SU-DHL-6 (cell line): ENCODE data around the gene GIGYF2.
"Not testable (repeated sequence)": the region's sequence is repeated elsewhere in the genome, so short reads cannot be mapped to it uniquely, and the experiment has no call there.

Experiments
- H2AFZ ChIP-seq: fragments of 200-600 bp; sonication (generic); 2 replicates; pipeline ENCODE4 v1.6.1; 2014; ENCODE audit warnings: low read depth, mild to moderate bottlenecking, moderate library complexity, mixed read lengths, antibody characterized with exemption, low read length; ENCODE audit not compliant: severe bottlenecking
- H3F3A ChIP-seq: fragments of 200-600 bp; shearing (Covaris generic); 2 replicates; pipeline ENCODE4 v1.6.0; 2016; ENCODE audit warnings: antibody characterized with exemption, mild to moderate bottlenecking; ENCODE audit not compliant: insufficient read depth
- H3K27ac ChIP-seq: fragments of 200-600 bp; sonication (generic); 2 replicates; pipeline ENCODE4 v1.5.1; 2016; ENCODE audit warnings: low read depth, mild to moderate bottlenecking, low read length, moderate library complexity, mixed read lengths
- H3K27me3 ChIP-seq: fragments of 200-600 bp; sonication (generic), shearing (Covaris generic); 2 replicates; pipeline ENCODE4 v1.6.0; 2014; ENCODE audit warnings: mild to moderate bottlenecking, low read length
- H3K36me3 ChIP-seq: fragments of 200-600 bp; sonication (generic); 2 replicates; pipeline ENCODE4 v1.6.1; 2014; ENCODE audit warnings: mild to moderate bottlenecking, low read length, mixed read lengths
- H3K4me2 ChIP-seq: fragments of 300-600, 200-600 bp; shearing (Covaris generic), sonication (generic); 2 replicates; pipeline ENCODE4 v1.6.0; 2014; ENCODE audit warnings: low read length, low read depth, mild to moderate bottlenecking; ENCODE audit not compliant: poor library complexity, severe bottlenecking
- H3K4me3 ChIP-seq: fragments of 200-600 bp; sonication (generic); 2 replicates; pipeline ENCODE4 v1.5.1; 2014; ENCODE audit warnings: antibody characterized with exemption, low read length, mild to moderate bottlenecking, mixed read lengths; ENCODE audit not compliant: insufficient read depth, poor library complexity, severe bottlenecking
- H3K79me2 ChIP-seq: fragments of 200-600 bp; sonication (generic); 2 replicates; pipeline ENCODE4 v1.6.1; 2014; ENCODE audit warnings: mild to moderate bottlenecking, low read length, moderate library complexity; ENCODE audit not compliant: insufficient read depth
- H3K9ac ChIP-seq: fragments of 200-600 bp; sonication (generic); 2 replicates; pipeline ENCODE4 v1.7.0; 2014; ENCODE audit warnings: mild to moderate bottlenecking, low read length
- H3K9me2 ChIP-seq: fragments of 200-600 bp; sonication (generic); replicated peaks from 2 replicates; pipeline ENCODE4 v1.6.1; 2014; ENCODE audit warnings: low read length; ENCODE audit not compliant: insufficient read depth
- H3K9me3 ChIP-seq: fragments of 200-600 bp; sonication (generic); 2 replicates; pipeline ENCODE4 v1.6.1; 2014; ENCODE audit warnings: low read length, mixed read lengths; ENCODE audit not compliant: insufficient read depth
- H4K20me1 ChIP-seq: fragments of 200-600 bp; sonication (generic); 2 replicates; pipeline ENCODE4 v1.6.1; 2014; ENCODE audit warnings: low read depth, mild to moderate bottlenecking, antibody characterized with exemption, low read length, moderate library complexity, mixed read lengths
- CTCF ChIP-seq: fragments of 200-600 bp; sonication (generic); IDR thresholded peaks from one replicate; pipeline ENCODE4 v1.5.1; 2017; ENCODE audit warnings: antibody characterized with exemption, mild to moderate bottlenecking, low read length, moderate library complexity; ENCODE audit not compliant: insufficient read depth, poor library complexity, severe bottlenecking
- EZH2phosphoT487 ChIP-seq: fragments of 200-600 bp; sonication (generic), shearing (Covaris generic); conservative IDR thresholded peaks from 2 replicates; pipeline ENCODE4 v1.6.1; 2018; ENCODE audit warnings: mild to moderate bottlenecking, antibody characterized with exemption, low read length, moderate library complexity, mixed read lengths

Gene GIGYF2

DNA sequence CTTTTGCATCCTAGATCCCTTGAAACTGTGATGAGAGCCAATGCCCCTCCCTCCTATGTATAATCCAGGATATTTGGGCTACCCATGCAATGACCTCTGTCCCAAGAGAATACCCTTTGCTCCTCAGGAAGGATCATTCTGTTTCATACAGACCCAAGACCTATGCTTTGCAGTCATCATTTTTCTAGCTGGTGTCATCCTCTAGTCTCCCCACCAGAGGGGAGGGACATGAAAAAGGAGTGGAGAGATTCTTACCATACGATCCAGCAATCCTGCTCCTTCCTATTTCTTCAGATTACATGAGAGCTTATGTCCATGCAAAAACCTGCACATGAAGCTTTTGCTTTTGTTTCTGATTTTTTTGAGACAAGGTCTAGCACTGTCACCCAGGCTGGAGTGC is 13.8 kb upstream of the GIGYF2 start:
- Histone ChIP-seq H3F3A (no peaks in the 10 kb centered on the region), H3K9me3 (no peaks in the 10 kb centered on the region), H3K9ac (no peak overlapping the region), H3K9me2 (no peaks in the 10 kb centered on the region), H3K36me3 (no peaks in the 10 kb centered on the region), H3K27me3 (no peaks in the 10 kb centered on the region), H2AFZ (no peak overlapping the region), H3K4me2 (no peak overlapping the region), H4K20me1 (no peaks in the 10 kb centered on the region), H3K27ac (no peak overlapping the region), H3K4me3 (no peak overlapping the region), H3K79me2 (no peaks in the 10 kb centered on the region)
- no peak for TF ChIP-seq CTCF
- no peak for TF ChIP-seq EZH2phosphoT487

DNA sequence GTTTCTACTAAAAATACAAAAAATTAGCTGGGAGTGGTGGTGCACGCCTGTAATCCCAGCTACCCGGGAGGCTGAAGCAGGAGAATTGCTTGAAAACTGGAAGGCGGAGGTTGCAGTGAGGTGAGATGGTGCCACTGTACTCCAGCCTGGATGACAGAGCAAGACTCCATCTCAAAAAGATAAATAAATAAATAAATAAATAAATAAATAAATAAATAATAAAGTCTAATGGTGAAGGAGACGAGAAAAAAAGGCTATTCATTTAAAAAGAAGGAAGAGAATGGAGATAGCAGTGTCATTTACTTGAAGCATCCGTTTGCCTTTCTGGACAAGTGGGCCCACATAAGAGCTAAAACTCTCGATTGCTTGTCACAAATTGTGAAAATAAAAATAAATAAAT is 11.7 kb upstream of the GIGYF2 start:
- not testable (repeated sequence) for H3K36me3 ChIP-seq, H3K4me3 ChIP-seq, H3K4me2 ChIP-seq, H3K9me2 ChIP-seq, H3K9ac ChIP-seq, H2AFZ ChIP-seq, H3K79me2 ChIP-seq, H3F3A ChIP-seq, H4K20me1 ChIP-seq, H3K9me3 ChIP-seq, H3K27ac ChIP-seq, H3K27me3 ChIP-seq

DNA sequence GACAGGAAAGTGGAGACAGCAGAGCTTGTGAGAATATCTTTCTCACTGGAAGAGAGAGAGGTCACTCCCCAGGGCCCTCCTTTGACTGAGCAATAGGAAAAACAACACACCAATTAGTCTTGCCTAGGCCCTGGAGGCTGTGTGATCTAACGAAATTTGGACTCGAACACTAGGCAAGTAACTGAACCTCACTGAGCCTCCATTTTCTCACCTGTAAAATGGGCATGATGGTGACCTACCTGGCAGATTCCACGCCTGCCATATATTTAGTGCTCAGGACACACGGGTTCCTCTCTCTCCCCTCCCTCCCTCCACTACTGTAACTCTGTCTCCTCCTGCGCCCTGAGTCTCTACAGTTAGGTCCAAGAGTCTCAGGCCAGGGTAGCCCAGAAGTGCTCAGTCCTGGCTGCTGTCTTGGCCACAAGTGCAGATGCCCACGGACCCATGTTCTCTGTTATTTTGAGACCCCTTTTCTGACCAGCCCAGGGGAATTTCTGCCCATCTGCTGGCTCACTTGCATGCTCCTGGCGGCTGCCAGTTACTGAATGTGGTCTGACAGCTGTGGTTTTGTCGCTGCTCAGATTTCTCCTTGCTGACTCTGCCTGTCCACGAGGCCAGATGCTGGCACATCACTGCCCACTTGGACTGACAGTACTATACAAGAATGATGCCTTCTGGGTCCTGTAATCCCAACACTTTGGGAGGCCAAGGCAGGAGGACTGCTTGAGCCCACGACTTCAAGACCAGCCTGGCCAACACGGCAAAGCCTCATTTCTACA is 9.6 kb upstream of the GIGYF2 start:
- TF ChIP-seq CTCF (no peak), EZH2phosphoT487 (no peak)
- Histone ChIP-seq H3F3A (no peaks in the 10 kb centered on the region), H3K9ac (no peak overlapping the region), H3K9me2 (no peaks in the 10 kb centered on the region), H3K27ac (no peak overlapping the region), H3K4me2 (no peak overlapping the region), H3K27me3 (no peaks in the 10 kb centered on the region), H2AFZ (no peak overlapping the region), H3K4me3 (no peak overlapping the region), H4K20me1 (no peaks in the 10 kb centered on the region), H3K36me3 (no peaks in the 10 kb centered on the region), H3K9me3 (no peaks in the 10 kb centered on the region), H3K79me2 (no peaks in the 10 kb centered on the region)

DNA sequence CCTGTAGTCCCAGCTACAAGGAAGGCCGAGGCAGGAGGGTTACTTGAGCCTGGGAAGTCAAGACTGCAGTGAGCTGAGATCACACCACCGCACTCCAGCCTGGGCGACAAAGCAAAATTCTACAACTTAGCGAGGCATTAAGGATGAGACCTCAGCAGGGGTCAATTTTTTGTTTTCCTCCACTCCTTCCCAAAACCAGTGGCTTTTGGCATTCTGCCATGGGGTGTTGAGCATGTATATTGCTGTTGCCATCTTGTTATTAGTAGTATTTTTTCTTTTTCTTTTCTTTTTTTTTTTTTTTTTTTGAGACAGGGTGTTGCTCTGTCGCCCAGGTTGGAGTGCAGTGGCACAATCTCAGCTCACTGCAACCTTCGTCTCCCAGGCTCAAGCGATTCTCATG is 8.9 kb upstream of the GIGYF2 start:
- no peak overlapping the region for H3K27ac ChIP-seq
- no peak for TF ChIP-seq CTCF
- TF ChIP-seq EZH2phosphoT487: no peak
- no peaks in the 10 kb centered on the region for H3K36me3 ChIP-seq
- no peaks in the 10 kb centered on the region for H3F3A ChIP-seq
- H2AFZ ChIP-seq: no peak overlapping the region
- no peak overlapping the region for H3K4me3 ChIP-seq
- H3K27me3 ChIP-seq: no peaks in the 10 kb centered on the region
- H3K9me3 ChIP-seq: no peaks in the 10 kb centered on the region
- H3K9me2 ChIP-seq: no peaks in the 10 kb centered on the region
- no peaks in the 10 kb centered on the region for H4K20me1 ChIP-seq
- no peak overlapping the region for H3K9ac ChIP-seq
- H3K4me2 ChIP-seq: no peak overlapping the region
- no peaks in the 10 kb centered on the region for H3K79me2 ChIP-seq
